D721Med (cell line): ENCODE data around the gene DLGAP1.
A peak's percentile ranks its signal among the peaks of the same experiment; 100 is the strongest.

Experiments used
- DNase-seq: peaks from one replicate; pipeline ENCODE4 v3.0.0; 2011; ENCODE audit warnings: low spot score; ENCODE audit not compliant: insufficient read length
- FAIRE-seq: peaks from 2 replicates; lab custom pipeline; 2011; peaks lifted over from hg19 to GRCh38; lab: Jason Lieb, UNC
- TF ChIP-seq, protein P1 (sequence below): IDR thresholded peaks from 2 replicates; pipeline ENCODE4 v1.5.1; 2012; ENCODE audit warnings: mild to moderate bottlenecking, control low read depth; ENCODE audit not compliant: insufficient read depth; ENCODE audit errors: missing control alignments

The DLGAP1 gene

DNA sequence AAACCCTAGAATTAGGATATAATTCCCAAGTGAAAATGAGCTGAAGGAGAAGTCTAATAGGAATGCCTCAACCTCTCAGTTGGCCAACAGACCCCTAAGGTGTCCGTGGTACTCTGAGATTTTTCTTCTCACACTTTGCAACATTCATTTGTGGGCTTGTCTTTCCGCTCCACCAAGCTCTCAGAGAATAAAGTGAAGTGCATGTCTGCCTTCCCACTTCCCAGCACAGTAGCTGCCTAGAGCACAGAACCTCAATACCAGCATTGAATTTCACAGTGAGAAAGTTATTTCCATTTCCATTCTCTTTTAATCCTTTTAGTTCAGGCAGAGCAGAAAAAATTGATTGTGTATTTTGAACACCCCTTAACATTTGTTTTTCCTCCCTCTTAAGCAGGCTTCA is 553.3 kb downstream of the DLGAP1 start:
- TF ChIP-seq, protein P1, sequence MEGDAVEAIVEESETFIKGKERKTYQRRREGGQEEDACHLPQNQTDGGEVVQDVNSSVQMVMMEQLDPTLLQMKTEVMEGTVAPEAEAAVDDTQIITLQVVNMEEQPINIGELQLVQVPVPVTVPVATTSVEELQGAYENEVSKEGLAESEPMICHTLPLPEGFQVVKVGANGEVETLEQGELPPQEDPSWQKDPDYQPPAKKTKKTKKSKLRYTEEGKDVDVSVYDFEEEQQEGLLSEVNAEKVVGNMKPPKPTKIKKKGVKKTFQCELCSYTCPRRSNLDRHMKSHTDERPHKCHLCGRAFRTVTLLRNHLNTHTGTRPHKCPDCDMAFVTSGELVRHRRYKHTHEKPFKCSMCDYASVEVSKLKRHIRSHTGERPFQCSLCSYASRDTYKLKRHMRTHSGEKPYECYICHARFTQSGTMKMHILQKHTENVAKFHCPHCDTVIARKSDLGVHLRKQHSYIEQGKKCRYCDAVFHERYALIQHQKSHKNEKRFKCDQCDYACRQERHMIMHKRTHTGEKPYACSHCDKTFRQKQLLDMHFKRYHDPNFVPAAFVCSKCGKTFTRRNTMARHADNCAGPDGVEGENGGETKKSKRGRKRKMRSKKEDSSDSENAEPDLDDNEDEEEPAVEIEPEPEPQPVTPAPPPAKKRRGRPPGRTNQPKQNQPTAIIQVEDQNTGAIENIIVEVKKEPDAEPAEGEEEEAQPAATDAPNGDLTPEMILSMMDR = no peak
- DNase-seq (no peak), FAIRE-seq (peak; percentile 41)

DNA sequence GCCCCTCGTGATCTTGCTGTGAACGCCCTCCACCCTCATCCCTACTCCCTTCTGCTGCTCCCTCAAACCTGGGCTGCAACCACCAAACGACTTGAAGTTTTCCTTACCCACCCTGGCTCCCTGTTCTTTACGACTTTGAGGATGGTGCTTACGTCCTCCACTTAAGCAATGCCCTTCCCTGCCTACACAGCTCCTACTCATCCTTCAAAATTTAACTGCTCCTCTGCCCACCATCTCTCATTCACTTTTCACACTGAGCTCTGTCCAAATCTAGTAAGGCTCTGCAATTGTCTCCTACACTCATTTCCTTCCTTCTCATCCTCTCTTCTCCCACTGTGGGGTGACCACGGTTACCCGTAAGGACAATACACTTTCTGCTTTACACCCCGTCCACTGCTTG is 554.1 kb downstream of the DLGAP1 start:
- DNase-seq (no peak), FAIRE-seq (no peak)
- TF ChIP-seq, protein P1 = no peak

DNA sequence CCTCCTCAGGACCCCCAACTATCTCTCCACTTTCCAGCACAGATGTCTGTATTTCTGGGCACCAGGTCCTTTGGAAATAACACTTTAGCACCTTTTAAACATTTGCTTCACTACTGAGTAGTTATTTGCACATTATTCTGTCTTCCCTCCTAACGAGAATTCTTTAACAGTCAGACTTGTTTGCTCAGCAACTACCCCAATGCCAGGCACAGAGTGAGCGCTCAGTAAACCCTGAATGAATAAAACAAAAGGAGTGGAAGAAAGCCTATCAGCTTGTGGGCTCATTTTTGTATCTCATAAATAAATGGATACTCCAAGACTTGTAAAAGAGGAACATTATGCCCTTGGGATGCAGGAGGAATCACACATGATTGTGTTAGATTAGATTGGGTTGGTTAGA is 554.8 kb downstream of the DLGAP1 start:
- DNase-seq = no peak
- TF ChIP-seq, protein P1 = no peak
- FAIRE-seq = no peak

DNA sequence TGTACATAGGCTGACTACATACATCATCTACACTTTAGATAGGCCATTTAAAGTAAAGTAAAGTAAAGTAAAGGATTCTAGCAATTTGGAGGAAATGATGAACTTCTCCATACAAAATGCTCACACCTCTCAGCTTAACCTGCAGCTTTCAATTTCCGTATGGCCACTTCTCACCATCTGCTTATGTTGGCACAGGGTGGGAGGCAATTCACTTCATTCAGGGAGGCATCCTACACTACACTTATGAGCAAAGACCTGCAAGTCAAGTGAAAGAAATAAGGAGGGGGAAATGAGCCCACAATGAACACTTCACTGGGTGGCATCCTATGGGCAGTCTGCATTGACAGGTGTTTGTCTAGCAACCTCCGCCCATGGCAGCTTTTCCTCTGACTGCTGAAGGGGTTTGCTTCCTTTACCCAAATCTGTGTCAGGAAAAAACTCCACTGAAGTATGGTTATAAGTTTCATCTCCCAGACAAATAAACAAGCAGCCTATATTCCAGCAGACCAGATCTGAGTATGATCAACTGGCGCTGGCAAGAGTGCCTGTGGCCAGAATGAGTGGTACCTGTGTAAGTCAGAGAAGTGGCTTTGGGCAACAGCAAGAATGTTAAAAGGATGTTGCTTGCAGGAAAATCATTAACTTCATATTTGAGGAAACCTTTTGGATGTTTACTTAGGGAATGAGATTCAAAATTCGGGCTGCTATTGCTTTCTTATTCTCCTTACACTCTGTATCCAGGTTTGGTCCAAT is 556.1 kb downstream of the DLGAP1 start:
- no peak for DNase-seq
- TF ChIP-seq, protein P1 = no peak
- no peak for FAIRE-seq

DNA sequence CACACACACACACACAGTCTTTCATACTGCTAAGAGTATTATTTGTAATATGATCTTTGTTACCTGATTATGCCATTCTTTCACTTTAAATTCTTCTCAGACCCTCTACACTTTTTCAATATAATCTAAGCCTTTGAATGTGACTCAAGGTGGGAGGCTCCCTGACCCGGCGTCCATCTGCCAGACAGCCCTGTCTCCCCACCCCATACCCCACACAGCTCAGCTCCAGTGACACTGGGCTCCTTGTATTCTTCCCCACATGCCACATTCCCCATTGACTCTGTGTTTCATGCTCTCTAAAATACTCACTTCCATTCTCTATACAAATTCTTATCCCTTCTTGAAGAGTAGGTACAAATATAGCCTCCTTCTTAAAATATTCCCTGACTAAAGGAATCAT is 563.0 kb downstream of the DLGAP1 start:
- FAIRE-seq (no peak), DNase-seq (no peak)
- TF ChIP-seq, protein P1 = no peak

DNA sequence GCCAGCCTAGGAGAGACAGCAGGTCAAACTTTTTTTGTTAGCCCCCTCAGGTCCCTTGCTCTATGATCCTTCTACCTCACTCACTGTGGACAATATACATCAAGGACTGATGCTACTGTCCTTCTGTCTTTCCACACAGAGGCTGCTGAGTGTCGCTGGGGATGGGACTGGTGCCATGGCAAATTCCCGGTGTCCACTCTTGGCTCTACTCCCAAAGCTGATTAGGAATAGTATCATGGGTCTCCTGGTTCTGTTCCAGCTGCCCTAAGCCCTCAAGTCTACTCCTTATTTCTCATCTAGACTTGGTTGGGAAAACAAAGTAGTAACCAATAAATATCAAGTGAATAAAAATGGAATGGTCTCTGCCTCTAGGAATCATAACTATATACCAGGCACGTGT is 563.9 kb downstream of the DLGAP1 start:
- DNase-seq (no peak), FAIRE-seq (no peak)
- TF ChIP-seq, protein P1 = no peak

DNA sequence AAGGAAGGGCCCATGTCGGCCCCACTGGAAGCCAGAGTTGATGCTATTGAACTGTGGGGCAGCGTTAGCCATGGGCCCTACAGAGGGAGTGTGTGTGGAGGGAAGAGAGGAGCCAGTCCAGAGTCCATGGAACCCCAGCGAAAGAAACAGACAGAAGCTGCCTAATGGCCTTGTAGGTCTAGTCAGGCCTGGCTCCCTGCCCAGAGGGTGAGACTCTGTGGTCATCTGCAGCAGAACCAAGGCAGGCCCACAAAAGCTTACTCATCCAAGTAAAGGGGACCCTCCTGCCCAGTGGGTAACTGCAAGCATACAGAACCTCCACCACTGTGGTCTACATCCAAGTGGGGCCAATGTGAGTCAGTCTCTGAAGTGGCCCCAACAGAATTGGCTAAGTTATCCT is 565.3 kb downstream of the DLGAP1 start:
- TF ChIP-seq, protein P1 = no peak
- DNase-seq = no peak
- FAIRE-seq = no peak
